ENCODE data around the gene APC2. TPM values are rescaled to one million over a fixed set of nuclear protein-coding genes. Genes with fewer than 3 reads are reported as not detected.

The APC2 gene
- total RNA-seq, 4 donors from 2014 or later, result under 0.01 TPM; not detected in 3

DNA sequence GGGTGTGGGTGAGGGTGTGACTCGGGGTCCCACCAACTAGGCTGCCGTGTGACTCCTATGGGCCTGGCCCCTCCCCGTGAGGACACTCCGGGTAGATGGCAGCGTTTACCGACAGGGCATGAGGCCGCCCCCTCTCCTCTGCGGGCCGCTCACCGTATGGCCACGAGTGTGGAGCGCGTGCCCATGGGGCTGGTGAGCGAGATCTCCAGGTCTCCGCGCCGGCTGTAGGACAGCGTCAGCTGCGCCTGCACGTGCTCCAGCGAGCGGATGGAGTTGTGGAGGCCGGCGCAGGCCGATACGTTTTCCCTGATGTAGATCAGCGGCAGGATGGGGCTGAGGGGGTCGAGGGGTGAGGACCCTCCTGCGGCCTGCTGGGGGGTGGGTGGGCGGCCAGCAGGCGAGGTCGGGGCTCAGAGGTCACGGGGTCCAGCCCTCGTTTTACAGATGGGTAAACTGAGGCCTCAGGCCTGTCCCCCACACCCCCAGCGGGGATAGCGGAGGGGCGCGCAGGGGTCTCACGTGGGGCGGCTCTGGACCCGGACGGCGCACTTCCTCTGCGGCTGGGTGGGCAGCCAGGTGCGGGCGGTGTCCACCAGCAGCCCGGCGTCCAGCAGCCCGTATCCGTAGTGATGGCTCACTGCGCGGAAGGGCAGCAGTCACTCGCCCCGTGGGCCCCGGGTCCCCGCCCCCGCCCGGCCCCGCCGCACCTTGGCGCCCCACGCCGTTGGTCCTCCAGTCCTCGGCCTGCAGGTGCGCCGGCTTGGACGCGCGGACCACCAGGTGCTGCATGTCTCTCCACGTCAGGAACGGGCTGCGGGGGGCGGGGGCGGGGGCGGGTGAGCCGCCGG, 33.4 kb downstream of the APC2 start:
- H3K9me3 ChIP-seq, result no peaks in the 10 kb centered on the region
- TF ChIP-seq CTCF (IDR thresholded peaks at IDR 0.05) (no peak), POLR2A (IDR thresholded peaks at IDR 0.05) (no peak)
- intact Hi-C loops (cut with DNase I), result no loop called here
- H3K36me3 ChIP-seq, result no peaks in the 10 kb centered on the region
- DNase-seq, result no peak
- no peak overlapping the region for H3K4me3 ChIP-seq
- H3K4me1 ChIP-seq, result peaks cover under 1 to 15% (median 2%) of the 10 kb centered on the region in 3 donors
- no peak overlapping the region for H3K27ac ChIP-seq
- H3K27me3 ChIP-seq, result no peaks in the 10 kb centered on the region
- WGBS, 2 donors, result 90 to 91% methylated on average over 4 to 14 of the region's 77 CpGs

DNA sequence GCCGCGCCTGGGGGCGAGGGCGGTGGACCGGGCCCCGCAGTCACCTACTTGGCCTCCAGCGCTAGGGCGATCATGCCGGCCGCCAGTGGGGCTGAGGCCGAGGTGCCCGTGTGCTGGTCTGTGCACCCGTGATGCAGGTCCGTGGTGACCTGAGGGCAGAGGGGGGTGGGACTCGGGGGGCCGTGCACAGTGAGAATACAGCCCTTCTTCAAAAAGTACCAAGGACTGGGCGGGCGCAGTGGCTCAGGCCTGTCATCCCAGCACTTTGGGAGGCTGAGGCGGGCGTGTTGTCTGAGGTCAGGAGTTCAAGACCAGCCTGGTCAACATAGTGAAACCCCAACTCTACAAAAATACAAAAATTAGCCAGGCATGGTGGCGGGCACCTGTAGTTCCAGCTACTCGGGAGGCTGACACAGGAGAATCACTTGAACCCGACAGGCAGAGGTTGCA, 34.1 kb downstream of the APC2 start:
- Histone ChIP-seq H3K4me1 (peaks cover 0 to 10% (median 0%) of the 10 kb centered on the region in 3 donors), H3K9me3 (no peaks in the 10 kb centered on the region), H3K27ac (no peak overlapping the region), H3K4me3 (no peak overlapping the region), H3K27me3 (no peaks in the 10 kb centered on the region), H3K36me3 (no peaks in the 10 kb centered on the region)
- WGBS, 2 donors, result 87 to 91% methylated on average over 3 to 7 of the region's 23 CpGs
- no peak for TF ChIP-seq POLR2A (IDR thresholded peaks at IDR 0.05)
- no peak for TF ChIP-seq CTCF (IDR thresholded peaks at IDR 0.05)
- intact Hi-C loops (cut with DNase I), result no loop called here
- no peak for DNase-seq

- intact Hi-C loops (cut with DNase I), result no loop called here
- Histone ChIP-seq H3K4me1 (peaks cover 16 to 22% (median 16%) of the 10 kb centered on the region in 3 donors), H3K36me3 (no peaks in the 10 kb centered on the region), H3K27me3 (peaks cover 0 to 7% (median 0%) of the 10 kb centered on the region in 4 donors), H3K4me3 (no peak overlapping the region), H3K27ac (no peak overlapping the region), H3K9me3 (no peaks in the 10 kb centered on the region)
- TF ChIP-seq CTCF (IDR thresholded peaks at IDR 0.05) (no peak), POLR2A (IDR thresholded peaks at IDR 0.05) (no peak)
- no peak for DNase-seq
- 86 to 87% methylated on average over 10 to 13 of the region's 56 CpGs for WGBS, 2 donors
These were observed 37.0 kb downstream of the APC2 start for GRCh38 chr19:1486720-1487575.

DNA sequence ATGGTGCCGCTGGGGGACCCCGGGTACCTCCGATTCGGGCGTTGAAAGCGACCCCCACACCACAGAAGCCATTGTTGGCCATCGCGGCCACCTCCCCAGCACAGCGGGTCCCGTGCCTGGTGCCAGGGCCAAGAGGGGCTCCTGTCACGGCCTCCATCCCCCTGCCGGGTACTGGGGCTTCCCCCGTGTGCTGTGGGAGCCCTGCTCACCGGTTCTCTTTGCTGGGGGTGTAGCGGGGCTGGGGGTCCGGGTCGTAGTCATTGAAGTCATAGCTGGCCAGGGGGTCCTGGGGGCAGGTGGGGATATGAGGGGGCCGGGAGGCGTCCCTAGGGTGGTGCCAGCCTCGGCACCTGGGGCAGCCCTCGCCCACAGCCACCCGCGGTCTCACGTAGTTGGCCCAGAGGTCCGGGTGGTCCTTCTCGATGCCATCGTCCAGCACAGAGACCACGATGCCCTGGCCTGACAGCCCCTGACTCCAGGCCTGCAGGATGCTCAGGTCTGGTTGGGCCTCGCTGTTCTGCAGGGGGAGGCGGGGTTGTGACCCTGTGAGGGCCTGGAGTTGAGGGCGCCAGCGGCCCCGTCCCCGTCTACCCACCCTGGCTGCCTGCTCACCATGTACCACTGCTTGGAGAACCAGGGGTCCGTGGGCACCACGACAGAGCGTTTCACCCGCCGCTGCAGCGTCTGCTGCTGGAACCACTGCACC, 37.8 kb downstream of the APC2 start:
- H3K9me3 ChIP-seq, result no peaks in the 10 kb centered on the region
- WGBS, 2 donors, result 90 to 100% methylated on average over 2 of the region's 40 CpGs
- no peak overlapping the region for H3K4me3 ChIP-seq
- H3K27ac ChIP-seq, result no peak overlapping the region
- H3K36me3 ChIP-seq, result no peaks in the 10 kb centered on the region
- TF ChIP-seq CTCF (IDR thresholded peaks at IDR 0.05) (no peak), POLR2A (IDR thresholded peaks at IDR 0.05) (no peak)
- intact Hi-C loops (cut with DNase I), result no loop called here
- no peak for DNase-seq
- H3K27me3 ChIP-seq, result peaks cover 0 to 9% (median 0%) of the 10 kb centered on the region in 4 donors
- H3K4me1 ChIP-seq, result peaks cover 16 to 30% (median 16%) of the 10 kb centered on the region in 3 donors
